ENCODE results near the gene ARMC8.

ARMC8 gene

GRCh38 chr3:138195481-138195880, 8.4 kb downstream of the ARMC8 start:
- no peak overlapping the region for H2AFZ ChIP-seq (ENCODE audit: insufficient read depth, low read length, poor library complexity)
- H3K18ac ChIP-seq (ENCODE audit: low read length): no peak overlapping the region
- H3K27me3 ChIP-seq (ENCODE audit: insufficient read depth, low read length): no peaks in the 10 kb centered on the region
- H4K12ac ChIP-seq (ENCODE audit: low read depth, low read length): no peak overlapping the region
- no peaks in the 10 kb centered on the region for H3K9me3 ChIP-seq (ENCODE audit: insufficient read depth, low read depth, low read length)
- no peak for DNase-seq
- H2BK120ac ChIP-seq (ENCODE audit: insufficient read depth, low read length, poor library complexity): no peak overlapping the region
- no peak overlapping the region for H3K4ac ChIP-seq (ENCODE audit: low read depth, low read length)
- H3K79me2 ChIP-seq (ENCODE audit: control insufficient read depth, insufficient read depth, low read length, poor library complexity): peaks cover 5% of the 10 kb centered on the region
- H3K4me3 ChIP-seq (ENCODE audit: low read depth, low read length): no peak overlapping the region
- peaks cover 1 to 2% of the 10 kb centered on the region in 2 experiments for H3K36me3 ChIP-seq (ENCODE audit: control insufficient read depth in 1 of 2, insufficient read depth in 2 of 2, low read length in 2 of 2)
- no peaks in the 10 kb centered on the region for H3K4me1 ChIP-seq (ENCODE audit: control insufficient read depth in 1 of 2, insufficient read depth in 2 of 2, low read length in 2 of 2)
- H4K91ac ChIP-seq (ENCODE audit: low read depth, low read length): no peak overlapping the region
- no peak overlapping the region for H2BK5ac ChIP-seq (ENCODE audit: low read depth, low read length, poor library complexity)
- no peaks in the 10 kb centered on the region for H3K79me1 ChIP-seq (ENCODE audit: low read length)
- no peak overlapping the region for H2AK5ac ChIP-seq (ENCODE audit: low read length)
- no peak overlapping the region for H3K9ac ChIP-seq (ENCODE audit: low read length)
- H3K4me2 ChIP-seq (ENCODE audit: low read length): no peak overlapping the region
- no CpG with 5 or more reads among the region's 2 CpGs for WGBS (ENCODE audit: extremely low coverage, insufficient coverage, insufficient read length)
- no peak overlapping the region for H2BK12ac ChIP-seq (ENCODE audit: low read length)
- H3K14ac ChIP-seq (ENCODE audit: low read length): no peak overlapping the region
- H3K23ac ChIP-seq (ENCODE audit: low read length): no peak overlapping the region
- no peak overlapping the region for H3K27ac ChIP-seq (ENCODE audit: low read depth, low read length)
- no peak overlapping the region for H4K8ac ChIP-seq (ENCODE audit: low read depth, low read length)

- Histone ChIP-seq H3K27ac (ENCODE audit: low read depth, low read length) (no peak overlapping the region), H2AK5ac (ENCODE audit: low read length) (no peak overlapping the region), H3K4me1 (ENCODE audit: control insufficient read depth in 1 of 2, insufficient read depth in 2 of 2, low read length in 2 of 2) (no peaks in the 10 kb centered on the region), H3K4me3 (ENCODE audit: low read depth, low read length) (no peak overlapping the region), H3K23ac (ENCODE audit: low read length) (no peak overlapping the region), H3K18ac (ENCODE audit: low read length) (no peak overlapping the region), H3K27me3 (ENCODE audit: insufficient read depth, low read length) (no peaks in the 10 kb centered on the region), H3K4ac (ENCODE audit: low read depth, low read length) (no peak overlapping the region), H3K79me2 (ENCODE audit: control insufficient read depth, insufficient read depth, low read length, poor library complexity) (peaks cover 5% of the 10 kb centered on the region), H3K4me2 (ENCODE audit: low read length) (no peak overlapping the region), H4K91ac (ENCODE audit: low read depth, low read length) (no peak overlapping the region), H4K12ac (ENCODE audit: low read depth, low read length) (no peak overlapping the region), H3K9ac (ENCODE audit: low read length) (no peak overlapping the region), H2BK5ac (ENCODE audit: low read depth, low read length, poor library complexity) (no peak overlapping the region), H2BK120ac (ENCODE audit: insufficient read depth, low read length, poor library complexity) (no peak overlapping the region), H3K79me1 (ENCODE audit: low read length) (no peaks in the 10 kb centered on the region), H4K8ac (ENCODE audit: low read depth, low read length) (no peak overlapping the region), H2BK12ac (ENCODE audit: low read length) (no peak overlapping the region), H3K14ac (ENCODE audit: low read length) (no peak overlapping the region), H3K36me3 (ENCODE audit: control insufficient read depth in 1 of 2, insufficient read depth in 2 of 2, low read length in 2 of 2) (peaks cover 1 to 2% of the 10 kb centered on the region in 2 experiments), H2AFZ (ENCODE audit: insufficient read depth, low read length, poor library complexity) (no peak overlapping the region), H3K9me3 (ENCODE audit: insufficient read depth, low read depth, low read length) (no peaks in the 10 kb centered on the region)
- DNase-seq: no peak
- no CpG with 5 or more reads among the region's 2 CpGs for WGBS (ENCODE audit: extremely low coverage, insufficient coverage, insufficient read length)
Measured at GRCh38 chr3:138196023-138196422, 8.9 kb downstream of the ARMC8 start.

GRCh38 chr3:138197058-138197457, 10.0 kb downstream of the ARMC8 start:
- H3K9me3 ChIP-seq (ENCODE audit: insufficient read depth, low read depth, low read length): no peaks in the 10 kb centered on the region
- no peak overlapping the region for H4K12ac ChIP-seq (ENCODE audit: low read depth, low read length)
- H3K36me3 ChIP-seq (ENCODE audit: control insufficient read depth in 1 of 2, insufficient read depth in 2 of 2, low read length in 2 of 2): peaks cover 0 to 2% of the 10 kb centered on the region in 2 experiments
- H3K9ac ChIP-seq (ENCODE audit: low read length): no peak overlapping the region
- peaks cover 5% of the 10 kb centered on the region for H3K79me2 ChIP-seq (ENCODE audit: control insufficient read depth, insufficient read depth, low read length, poor library complexity)
- no peak overlapping the region for H4K91ac ChIP-seq (ENCODE audit: low read depth, low read length)
- H2BK5ac ChIP-seq (ENCODE audit: low read depth, low read length, poor library complexity): no peak overlapping the region
- H4K8ac ChIP-seq (ENCODE audit: low read depth, low read length): no peak overlapping the region
- H3K4me3 ChIP-seq (ENCODE audit: low read depth, low read length): no peak overlapping the region
- H3K14ac ChIP-seq (ENCODE audit: low read length): no peak overlapping the region
- no peaks in the 10 kb centered on the region for H3K79me1 ChIP-seq (ENCODE audit: low read length)
- peak; percentile 7 to 26 for DNase-seq
- no peak overlapping the region for H3K4me2 ChIP-seq (ENCODE audit: low read length)
- H3K27ac ChIP-seq (ENCODE audit: low read depth, low read length): no peak overlapping the region
- H2AFZ ChIP-seq (ENCODE audit: insufficient read depth, low read length, poor library complexity): no peak overlapping the region
- H2AK5ac ChIP-seq (ENCODE audit: low read length): no peak overlapping the region
- H2BK120ac ChIP-seq (ENCODE audit: insufficient read depth, low read length, poor library complexity): no peak overlapping the region
- no peak overlapping the region for H3K18ac ChIP-seq (ENCODE audit: low read length)
- WGBS (ENCODE audit: extremely low coverage, insufficient coverage, insufficient read length): no CpG with 5 or more reads among the region's 5 CpGs
- no peak overlapping the region for H3K23ac ChIP-seq (ENCODE audit: low read length)
- H2BK12ac ChIP-seq (ENCODE audit: low read length): no peak overlapping the region
- H3K4me1 ChIP-seq (ENCODE audit: control insufficient read depth in 1 of 2, insufficient read depth in 2 of 2, low read length in 2 of 2): no peaks in the 10 kb centered on the region
- H3K27me3 ChIP-seq (ENCODE audit: insufficient read depth, low read length): no peaks in the 10 kb centered on the region
- H3K4ac ChIP-seq (ENCODE audit: low read depth, low read length): no peak overlapping the region

GRCh38 chr3:138197524-138197923, 10.4 kb downstream of the ARMC8 start:
- no peak overlapping the region for H4K8ac ChIP-seq (ENCODE audit: low read depth, low read length)
- H3K36me3 ChIP-seq (ENCODE audit: control insufficient read depth in 1 of 2, insufficient read depth in 2 of 2, low read length in 2 of 2): peaks cover 0 to 1% of the 10 kb centered on the region in 2 experiments
- H3K9ac ChIP-seq (ENCODE audit: low read length): no peak overlapping the region
- H3K18ac ChIP-seq (ENCODE audit: low read length): no peak overlapping the region
- no peaks in the 10 kb centered on the region for H3K4me1 ChIP-seq (ENCODE audit: control insufficient read depth in 1 of 2, insufficient read depth in 2 of 2, low read length in 2 of 2)
- no peak overlapping the region for H2BK5ac ChIP-seq (ENCODE audit: low read depth, low read length, poor library complexity)
- no peak overlapping the region for H4K91ac ChIP-seq (ENCODE audit: low read depth, low read length)
- H3K79me1 ChIP-seq (ENCODE audit: low read length): no peaks in the 10 kb centered on the region
- no peak overlapping the region for H3K14ac ChIP-seq (ENCODE audit: low read length)
- H3K27ac ChIP-seq (ENCODE audit: low read depth, low read length): no peak overlapping the region
- no peak overlapping the region for H4K12ac ChIP-seq (ENCODE audit: low read depth, low read length)
- no peak overlapping the region for H3K4me3 ChIP-seq (ENCODE audit: low read depth, low read length)
- no peak overlapping the region for H2BK12ac ChIP-seq (ENCODE audit: low read length)
- H2AFZ ChIP-seq (ENCODE audit: insufficient read depth, low read length, poor library complexity): no peak overlapping the region
- no peak overlapping the region for H3K4ac ChIP-seq (ENCODE audit: low read depth, low read length)
- H3K23ac ChIP-seq (ENCODE audit: low read length): no peak overlapping the region
- no peak overlapping the region for H2BK120ac ChIP-seq (ENCODE audit: insufficient read depth, low read length, poor library complexity)
- H3K9me3 ChIP-seq (ENCODE audit: insufficient read depth, low read depth, low read length): no peaks in the 10 kb centered on the region
- no peaks in the 10 kb centered on the region for H3K27me3 ChIP-seq (ENCODE audit: insufficient read depth, low read length)
- no peak overlapping the region for H2AK5ac ChIP-seq (ENCODE audit: low read length)
- DNase-seq: no peak
- no CpG with 5 or more reads among the region's 1 CpG for WGBS (ENCODE audit: extremely low coverage, insufficient coverage, insufficient read length)
- no peak overlapping the region for H3K4me2 ChIP-seq (ENCODE audit: low read length)
- H3K79me2 ChIP-seq (ENCODE audit: control insufficient read depth, insufficient read depth, low read length, poor library complexity): peaks cover 3% of the 10 kb centered on the region

All from trophoblast cell (in vitro differentiated cells and primary cell).